NCI-H446 treated with DMSO at 0.1 percent for 48 hours (cell line): Measurements from ENCODE around the gene ADPRH.
"Not testable (repeated sequence)": the region's sequence is repeated elsewhere in the genome, so short reads cannot be mapped to it uniquely, and the experiment has no call there.

Source experiments
- DNase-seq: peaks from one replicate; lab custom pipeline; 2025; lab: John Stamatoyannopoulos, UW

ADPRH gene

DNA sequence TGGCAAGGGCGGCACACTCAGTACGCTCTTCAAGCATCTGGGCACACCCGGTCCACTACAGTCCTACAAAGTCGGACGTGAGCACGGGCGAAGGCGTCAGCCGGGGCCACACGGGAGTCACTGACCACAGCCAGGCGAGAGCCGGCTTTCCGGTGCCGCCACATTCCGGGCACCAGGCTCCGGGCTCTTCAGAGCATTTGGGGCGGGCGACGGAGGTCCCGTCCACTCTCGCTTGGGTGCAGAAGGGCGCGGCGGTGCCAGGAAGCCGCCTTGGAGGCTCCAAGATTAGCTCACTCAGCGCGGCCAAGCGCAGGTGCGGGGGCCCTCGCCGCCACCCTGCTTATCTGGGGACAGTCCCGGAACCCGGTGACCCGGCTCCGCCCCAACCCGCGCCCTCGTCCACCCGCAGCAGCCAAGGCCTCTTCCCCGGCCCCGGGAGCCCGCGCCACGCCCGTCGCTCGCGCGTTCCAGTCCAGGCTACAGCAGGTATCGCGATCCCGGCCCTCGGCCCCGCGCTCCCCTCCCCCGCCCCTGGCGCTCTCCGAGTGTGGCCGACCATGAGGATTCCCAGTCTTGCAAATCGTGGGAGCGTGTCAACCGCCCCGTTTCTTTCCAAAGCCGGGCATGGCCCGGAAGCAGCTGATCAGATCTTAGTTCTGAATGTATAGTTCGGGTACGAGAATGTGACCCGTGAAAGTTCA is at the start of gene ADPRH:
ADPRH (plus strand) TSS at position 127 of the 701 bp plus-strand sequence. CDS start 2,678 bp downstream, outside the sequence.
- no peak for DNase-seq

DNA sequence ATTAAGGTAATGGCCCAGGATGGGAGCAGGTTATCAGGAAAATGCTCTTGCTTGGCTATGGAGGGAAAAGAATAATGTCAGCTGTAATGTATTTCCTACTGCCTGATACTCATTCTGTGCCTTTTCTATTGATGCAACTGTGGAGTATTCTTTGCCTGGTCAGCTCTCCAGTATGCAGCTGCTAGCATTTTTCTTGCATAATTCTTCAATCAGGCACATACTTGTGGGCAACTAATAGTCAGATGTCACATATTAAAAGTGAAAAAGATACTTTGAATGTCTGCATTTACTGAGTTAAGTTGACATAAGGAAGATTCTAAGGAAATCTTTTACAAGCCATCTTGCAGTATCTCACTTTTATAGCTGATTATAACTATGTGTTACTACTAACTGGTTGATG is 49.4 kb upstream of the ADPRH start:
- no peak for DNase-seq

DNA sequence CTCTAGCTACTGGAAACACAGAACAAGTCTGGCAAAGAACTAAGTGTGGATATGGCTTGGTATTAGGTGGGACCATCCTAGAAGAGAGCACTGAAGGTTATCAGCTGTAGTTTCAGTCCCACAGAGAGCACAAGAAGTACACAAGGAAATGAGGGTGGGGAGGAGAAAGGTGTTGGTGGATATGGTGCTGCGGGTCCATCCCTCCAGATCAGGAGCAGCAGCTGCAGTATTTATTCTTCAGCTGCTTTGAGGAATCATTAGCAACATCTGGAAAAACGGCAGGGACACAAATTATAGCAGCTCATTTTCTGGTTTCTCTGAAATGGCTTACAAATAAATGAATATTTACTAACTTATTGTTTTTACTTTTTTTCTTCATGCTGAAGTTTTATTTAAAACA is 48.8 kb upstream of the ADPRH start:
- DNase-seq: no peak

DNA sequence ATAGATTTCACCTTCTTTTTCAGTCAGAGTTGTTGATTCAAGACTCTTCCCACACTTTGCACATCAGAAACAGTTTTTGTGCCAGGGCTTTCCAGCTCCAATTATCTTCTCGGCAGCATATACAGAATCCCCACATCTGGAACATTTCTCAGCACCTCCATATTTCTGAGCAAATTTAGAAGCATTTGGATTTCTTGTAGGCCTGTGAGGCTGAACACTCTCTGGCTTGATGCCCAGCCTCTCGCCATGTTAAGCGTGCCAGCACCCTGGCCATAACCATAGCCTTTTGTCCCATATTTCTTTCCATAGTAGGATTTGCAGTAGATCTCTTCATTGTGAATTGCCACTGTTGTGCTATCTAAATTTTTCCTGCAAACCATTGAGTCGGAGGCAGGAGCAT is 48.1 kb upstream of the ADPRH start:
- no peak for DNase-seq

DNA sequence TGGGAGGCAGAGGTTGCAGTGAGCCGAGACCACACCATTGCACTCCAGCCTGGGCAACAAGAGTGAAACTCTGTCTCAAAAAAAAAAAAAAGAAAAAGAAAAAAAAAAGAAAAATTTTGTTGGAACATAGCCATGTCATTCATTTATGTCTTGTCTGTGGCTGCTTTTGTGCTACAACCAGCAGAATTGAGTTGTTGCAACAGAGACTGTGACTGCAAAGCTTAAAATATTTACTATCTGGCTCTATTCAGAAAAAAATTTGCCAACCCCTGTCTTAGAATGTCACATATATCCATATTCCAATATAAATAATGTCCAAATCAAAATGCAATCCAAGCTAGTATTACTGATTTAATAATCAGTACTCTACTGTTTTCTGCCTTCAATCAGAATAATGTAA is 45.0 kb upstream of the ADPRH start:
- no peak for DNase-seq

DNA sequence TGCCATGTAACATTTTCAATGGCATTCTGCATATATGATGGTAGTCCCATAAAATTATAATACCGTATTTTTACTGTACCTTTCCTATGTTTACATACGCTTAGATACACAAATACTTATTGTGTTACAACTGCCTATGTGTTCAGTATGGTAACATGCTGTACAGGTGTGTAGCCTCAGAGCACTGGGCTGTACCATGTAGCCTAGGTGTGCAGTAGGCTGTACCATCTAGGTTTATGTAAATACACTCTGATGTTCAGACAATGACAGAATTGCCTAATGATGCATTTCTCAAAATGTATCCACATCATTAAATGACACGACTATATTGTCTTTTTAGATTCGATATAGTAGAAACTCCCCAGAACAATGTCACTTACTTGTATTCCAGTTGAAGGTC is 42.5 kb upstream of the ADPRH start:
- no peak for DNase-seq

DNA sequence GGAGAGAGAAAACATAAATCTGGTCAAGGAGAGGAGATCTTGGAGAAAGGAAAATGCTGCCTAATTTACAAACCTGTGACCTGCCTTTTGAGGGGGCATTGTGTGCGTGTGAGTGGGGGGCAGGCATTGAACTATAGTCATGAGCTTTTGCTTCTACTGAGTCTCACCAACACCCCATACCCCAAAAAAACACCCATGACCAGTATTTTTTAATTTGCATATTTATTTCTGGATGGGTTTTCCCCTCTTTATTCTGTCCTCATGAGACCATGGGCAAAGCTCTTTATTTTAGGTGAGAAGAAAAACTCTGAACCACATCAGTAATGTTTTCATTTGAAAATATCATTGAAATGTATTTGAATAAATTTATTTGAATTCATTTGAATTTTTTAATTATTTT is 40.5 kb upstream of the ADPRH start:
- no peak for DNase-seq

DNA sequence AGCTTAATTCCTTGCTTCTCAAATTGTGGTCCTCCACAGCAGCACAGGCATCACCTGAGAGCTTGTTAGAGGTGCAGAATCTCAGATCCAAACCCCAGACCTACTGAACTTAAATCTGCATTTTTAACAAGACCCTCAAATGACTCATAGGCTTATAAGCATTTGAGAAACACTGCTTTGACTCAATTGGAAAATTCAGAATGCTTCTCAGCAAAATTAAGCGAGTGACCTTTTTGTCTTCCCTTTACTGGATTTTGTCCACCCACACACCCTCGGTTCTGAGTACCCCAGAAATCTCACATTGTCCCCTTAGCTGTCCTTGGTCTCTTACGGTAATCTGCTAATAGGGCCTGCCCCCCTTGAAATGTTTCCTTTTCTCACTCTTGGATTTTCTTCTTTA is 37.7 kb upstream of the ADPRH start:
- DNase-seq: no peak

DNA sequence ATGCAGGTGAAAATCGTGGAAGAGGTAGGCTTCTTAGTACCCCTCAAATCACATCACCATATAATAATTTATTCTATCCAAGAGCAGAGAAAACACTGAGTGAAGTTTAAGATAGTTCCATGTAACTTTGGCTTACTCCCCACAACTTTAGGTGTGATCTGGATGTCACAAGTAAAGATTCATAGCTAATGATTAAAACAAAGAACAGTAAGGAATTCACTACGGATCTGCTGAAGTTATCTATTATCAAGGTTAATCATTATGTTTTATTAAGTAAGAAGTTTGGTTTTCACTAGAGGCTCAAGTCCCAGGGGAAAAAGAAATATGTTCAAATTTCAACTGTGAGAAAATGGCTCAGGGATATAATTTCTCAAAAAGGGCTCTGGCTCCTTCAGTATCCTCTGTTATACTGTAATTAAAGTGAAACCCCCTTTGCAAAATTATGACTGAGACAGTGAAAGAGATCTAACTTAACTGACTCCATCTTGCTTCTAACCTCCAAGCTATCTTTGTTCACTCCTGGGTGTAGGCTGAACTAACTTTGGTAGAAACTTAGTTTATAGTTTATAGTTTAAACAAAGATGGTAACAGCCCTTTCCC is 37.0 kb upstream of the ADPRH start:
- no peak for DNase-seq

DNA sequence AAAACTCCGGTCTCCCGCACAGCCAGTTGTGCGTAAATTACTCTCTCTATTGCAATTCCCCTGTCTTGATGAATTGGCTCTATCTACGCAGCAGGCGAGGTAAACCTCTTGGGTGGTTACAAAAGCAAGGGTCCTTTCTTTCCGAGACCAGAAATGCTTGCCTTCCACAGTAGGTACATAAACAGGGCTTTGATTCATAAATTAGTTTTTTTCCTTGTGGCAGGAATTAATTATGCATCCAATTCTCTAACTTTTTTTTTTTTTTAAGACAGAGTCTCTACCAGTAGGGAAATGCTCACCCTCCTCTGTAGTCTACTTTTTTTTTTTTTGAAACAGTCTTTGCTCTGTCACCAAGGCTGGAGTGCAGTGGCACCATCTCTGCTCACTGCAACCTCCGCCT is 36.1 kb upstream of the ADPRH start:
- no peak for DNase-seq

DNA sequence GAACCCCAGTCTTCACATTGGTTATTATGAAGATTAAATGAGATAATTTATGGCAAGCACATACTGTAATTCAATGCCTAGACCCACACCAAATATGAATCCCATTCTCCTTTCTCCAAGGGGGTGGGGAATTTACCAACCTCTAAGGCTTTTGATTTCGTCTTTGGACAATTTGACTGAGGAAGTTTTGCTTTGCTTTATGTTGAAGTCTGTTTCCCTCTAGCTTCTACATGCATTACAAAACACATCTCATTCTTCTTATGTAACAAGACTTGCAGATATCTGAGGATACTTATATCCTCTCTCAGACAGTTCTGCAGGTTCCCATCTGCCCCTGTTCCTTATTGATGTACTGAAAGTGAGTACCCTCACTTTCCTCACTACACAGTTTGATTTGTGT is 32.1 kb upstream of the ADPRH start:
- DNase-seq: no peak

DNA sequence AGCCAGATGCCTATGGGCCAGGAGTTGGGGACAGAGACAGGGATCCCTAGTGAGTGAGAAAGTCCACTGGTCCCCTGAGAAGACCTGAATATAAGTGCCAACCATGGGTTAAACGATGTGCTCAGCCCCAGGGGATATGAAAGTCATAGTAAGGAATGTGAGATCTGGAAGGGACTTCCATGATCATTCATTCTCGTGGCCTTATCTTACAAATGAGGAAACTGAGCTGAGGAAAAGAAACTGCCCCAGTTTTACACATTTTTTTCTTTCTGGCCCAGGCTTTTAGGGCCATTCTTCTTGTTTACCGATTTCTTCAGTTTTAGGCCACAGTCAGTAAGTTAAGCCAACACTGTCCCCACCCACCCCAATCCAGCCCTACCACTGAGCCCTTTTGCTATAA is 31.0 kb upstream of the ADPRH start:
- DNase-seq: no peak

DNA sequence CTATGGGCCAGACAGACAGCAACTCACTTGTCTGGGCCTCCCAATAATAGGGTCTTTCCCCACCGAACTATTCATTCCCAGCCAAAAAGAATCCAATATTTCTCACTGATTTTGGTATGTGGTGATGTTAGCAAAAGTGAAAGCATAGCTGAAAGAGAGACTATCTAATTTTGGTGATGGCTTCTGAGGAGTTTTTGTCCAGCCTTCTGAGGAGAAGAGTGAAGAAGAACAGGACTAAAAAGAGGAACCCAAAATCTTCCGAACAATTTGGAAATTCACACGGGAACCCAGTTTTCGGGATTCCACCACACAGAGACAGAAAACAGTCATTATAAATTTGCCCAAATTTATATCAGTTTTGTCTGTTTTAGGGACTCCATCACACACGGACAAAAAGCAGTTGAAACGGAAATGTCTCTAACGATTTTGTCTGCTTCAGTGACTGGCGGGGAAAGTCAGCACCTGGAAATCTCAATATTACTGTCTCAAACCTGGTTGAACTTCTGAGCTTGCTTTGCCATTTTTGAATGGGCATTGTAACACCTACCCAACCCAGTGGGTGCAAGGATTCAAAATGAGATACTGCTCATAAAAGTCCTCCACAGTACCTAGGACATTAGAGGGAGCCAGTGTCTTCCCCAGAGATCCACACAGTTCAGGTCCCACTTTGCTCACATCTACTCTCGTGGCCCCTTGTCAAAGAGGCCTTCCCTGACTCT is 28.9 kb upstream of the ADPRH start:
- DNase-seq: no peak

DNA sequence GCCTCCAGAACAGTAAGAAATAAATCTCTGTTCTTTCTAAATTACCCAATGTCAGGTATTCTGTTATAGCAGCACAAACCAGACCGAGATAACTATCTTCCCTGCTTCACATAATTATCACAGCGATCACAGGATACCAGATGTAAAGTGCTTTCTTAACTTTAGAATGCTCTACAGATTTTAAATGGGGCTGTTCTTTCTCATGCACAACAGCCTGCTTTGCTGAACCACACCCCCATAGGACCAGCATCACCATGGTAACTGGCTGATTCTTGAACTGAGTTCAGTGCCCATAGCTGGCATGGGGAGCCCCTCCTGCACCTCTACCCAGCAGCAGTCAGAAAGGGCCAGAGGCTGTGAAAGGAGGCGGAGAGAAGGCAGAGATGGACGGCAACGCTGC is 27.7 kb upstream of the ADPRH start:
- DNase-seq: no peak

DNA sequence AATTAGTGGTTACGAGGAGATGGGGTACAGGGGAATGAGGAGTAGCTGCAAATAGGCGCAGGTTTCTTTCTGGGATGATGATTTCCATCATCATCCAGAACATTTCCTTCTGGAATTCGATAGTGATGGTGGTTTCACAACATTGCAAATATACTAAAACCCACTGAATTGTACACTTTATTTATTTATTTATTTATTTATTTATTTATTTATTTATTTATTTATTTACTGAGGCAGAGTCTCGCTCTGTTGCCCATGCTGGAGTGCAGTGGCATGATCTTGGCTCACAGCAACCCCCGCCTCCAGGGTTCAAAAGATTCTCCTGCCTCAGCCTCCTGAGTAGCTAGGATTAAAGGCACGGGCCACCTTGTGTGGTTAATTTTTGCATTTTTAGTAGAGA is 26.4 kb upstream of the ADPRH start:
- not testable (repeated sequence) for DNase-seq

DNA sequence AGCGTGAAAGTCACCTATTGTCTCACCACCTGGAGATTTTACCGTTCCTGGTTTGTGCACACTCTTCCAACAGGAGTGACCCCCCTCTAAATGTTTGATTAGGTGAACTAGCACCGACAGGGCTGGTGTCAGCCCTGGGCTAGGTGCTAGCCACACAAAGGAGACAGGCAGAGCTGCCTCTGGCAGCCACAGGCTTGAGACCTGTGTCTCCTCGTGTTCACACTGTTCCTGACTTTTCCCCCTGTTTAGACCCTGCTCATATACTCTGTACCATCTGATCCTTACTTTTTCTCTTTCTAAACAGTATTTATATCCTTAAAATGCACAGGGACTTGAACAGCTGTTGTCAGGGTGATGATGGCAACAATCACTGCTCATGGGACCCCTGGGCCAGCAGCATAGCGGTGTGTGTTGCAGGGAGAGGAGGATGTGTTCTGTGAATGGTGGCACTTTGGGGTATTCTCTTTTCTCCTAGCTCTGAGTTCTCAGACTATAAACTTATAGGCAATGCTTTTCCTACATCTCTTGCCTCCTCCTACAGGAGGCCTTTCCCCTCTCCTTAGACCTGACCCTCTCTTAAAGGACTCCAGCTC is 25.4 kb upstream of the ADPRH start:
- DNase-seq: no peak

DNA sequence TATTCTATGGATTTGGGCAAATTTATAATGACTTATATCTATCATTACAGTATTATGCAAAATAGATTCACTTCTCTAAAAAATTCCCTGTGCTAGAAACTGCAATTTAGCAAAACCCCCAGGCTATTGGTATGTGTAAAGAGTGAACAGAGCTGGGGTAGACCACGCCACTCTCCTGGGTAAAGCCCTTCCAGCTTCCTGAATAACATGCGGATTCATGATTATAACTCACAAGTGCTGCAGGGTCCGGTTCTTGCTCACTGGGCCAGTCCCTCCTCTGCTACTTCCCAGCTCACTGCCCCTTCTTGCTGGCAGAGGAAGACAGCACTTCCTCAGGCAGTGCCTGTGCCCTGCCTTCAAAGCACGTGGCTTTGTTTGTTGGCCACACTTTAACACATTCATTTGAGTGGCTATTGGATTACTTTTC is 24.0 kb upstream of the ADPRH start:
- no peak for DNase-seq

DNA sequence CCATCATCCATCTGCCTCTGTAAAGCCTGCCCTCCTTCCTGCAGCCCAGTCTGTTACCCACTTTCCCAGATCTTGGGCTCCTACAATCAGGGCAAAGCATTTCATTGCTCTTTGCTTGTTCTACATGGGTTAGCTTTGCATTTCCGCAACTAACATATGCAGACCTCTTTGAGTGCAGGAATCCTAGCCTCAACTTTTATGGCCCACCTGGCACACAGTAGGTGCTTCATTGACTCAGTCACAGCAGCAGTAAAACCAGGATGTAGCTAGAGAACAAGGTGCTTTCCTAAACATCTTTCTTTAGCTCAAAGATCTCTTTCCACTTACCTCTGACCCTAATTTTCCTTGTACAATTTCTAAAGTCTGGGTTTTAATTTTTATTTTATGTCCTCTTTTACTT is 23.4 kb upstream of the ADPRH start:
- no peak for DNase-seq

DNA sequence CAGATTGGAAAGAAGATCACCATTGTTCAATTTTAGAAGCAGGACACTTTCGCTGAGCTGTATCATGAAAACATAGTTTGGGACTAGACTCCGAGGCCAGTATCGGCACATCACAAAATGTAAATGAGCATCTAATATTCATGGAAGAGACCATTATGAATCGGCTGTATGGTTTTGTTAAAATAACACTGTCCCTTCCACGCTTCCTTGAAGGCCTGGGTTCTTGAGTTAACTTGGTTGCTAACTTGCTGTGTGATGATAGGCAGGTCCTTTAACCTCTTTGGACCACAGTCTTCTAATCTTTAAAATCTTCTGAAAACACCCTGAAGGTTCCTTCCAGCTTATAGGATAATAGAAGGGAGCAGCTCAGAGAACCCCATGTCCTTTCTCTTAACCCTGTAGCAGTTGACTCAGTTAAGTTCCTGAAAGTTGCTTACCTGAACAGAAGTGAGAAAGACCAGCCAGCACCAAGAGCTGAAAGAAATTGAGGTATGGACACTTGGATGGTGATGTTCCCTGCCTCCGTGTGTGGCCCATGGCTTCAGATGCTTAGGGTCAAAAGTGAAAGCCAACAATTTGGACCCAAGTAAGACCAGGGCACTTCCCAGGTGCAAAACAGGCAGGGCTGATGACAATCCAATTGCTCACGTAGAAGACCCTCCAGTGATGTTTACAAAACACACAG is 22.0 kb upstream of the ADPRH start:
- DNase-seq: no peak

DNA sequence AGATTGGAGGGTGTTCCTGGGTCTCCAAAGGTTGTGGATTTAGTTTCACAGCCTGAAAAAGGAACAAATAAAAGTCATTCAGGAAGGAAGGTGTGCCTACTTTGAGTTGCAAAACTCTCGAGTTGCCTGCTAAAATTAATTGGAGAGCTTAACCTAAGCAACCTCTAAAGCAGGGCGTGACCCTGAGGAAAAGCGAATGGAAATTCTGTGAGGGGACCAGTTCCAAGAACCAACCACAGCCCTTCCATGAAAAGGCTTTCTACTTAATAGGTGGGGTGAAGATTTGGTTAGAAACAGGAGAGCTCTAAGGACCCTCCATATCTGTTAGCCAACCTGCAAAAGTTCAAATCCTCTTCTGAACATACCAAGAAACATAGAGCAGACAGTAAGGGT is 21.4 kb upstream of the ADPRH start:
- no peak for DNase-seq

DNA sequence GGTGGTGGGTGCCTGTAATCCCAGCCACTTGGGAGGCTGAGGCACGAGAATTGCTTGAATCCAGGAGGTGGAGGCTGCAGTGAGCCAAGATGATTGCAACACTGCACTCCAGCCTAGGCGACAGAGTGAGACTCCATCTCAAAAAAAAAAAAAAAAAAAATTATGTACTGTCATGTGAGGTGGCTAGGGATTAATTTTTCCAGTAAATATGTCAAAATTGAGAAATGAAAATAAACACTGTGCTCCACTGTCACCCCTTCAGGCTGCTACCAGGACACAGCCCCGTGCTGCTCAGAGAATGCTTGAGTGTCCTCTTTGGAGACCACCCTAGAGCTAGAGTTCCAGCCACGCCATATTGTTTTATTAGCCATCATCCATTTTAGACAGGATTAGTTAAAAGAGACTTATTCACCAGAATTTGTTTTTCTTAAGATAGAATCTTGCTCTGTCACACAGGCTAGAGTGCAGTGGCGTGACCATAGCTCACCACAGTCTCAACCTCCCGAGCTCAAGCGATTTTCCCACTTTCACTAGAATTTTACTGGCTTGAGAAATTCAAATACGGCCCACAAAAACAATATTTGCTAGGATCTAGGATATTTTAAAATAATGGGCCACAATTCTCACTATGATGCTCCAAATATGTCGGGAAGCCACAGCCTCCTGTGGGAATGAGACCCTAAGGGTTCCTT is 20.5 kb upstream of the ADPRH start:
- DNase-seq: no peak

DNA sequence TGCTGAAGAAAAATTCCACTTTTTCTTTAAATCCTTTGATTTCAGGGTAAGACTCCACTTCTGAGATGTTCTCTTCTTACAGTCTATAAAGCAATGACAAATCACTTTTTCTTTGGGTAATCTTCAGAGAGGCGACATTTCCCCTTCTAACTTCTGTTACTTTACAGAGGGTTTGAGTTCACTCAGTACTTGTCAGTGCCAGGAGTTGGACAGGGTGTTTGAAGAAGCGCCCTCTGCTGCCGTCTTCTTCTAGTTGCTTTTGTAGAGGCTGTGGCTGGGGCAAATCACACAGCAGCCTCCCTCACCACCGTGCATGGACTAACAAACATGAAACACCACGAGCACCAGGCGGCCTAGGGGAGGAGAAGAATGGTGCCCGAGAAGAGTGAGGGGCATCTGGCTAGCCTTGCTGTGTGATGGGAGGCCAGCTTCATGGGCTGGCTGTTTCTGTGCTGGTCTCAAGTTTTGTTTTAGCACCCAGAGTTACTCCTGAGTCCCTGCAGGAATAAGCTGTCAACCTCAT is 19.8 kb upstream of the ADPRH start, which contains the start of gene CD80:
CD80 (minus strand) TSS at position 174 of the 523 bp plus-strand sequence. CDS start 1,886 bp downstream, outside the sequence.
- DNase-seq: peak; percentile 39
